Heart right ventricle (tissue), 16 donors: Measurements from ENCODE around the gene AMDHD1. TPM values are rescaled to one million over a fixed set of nuclear protein-coding genes. Genes with fewer than 3 reads are reported as not detected.

Source experiments
- ATAC-seq, 8 donors: fragments of 200-7000 bp; cut with Tn5 transposase; one replicate each; pipeline ENCODE4 v1.9.1; 2020; ENCODE audit warnings: mild to moderate bottlenecking in 8 of 8, moderate library complexity in 8 of 8, moderate number of reproducible peaks in 1 of 8
- DNase-seq, 2 donors: peaks; one replicate each; pipeline ENCODE4 v3.0.0-alpha.2; 2020
- H3K27ac ChIP-seq, 10 donors: fragments of 200-600 bp; sonication (generic) in 2 of 10; one replicate each; pipeline versions ENCODE4 v1.5.0 to v1.8.0; 2020 to 2022; ENCODE audit warnings: mild to moderate bottlenecking in 3 of 10
- H3K27me3 ChIP-seq, 7 donors: fragments of 200-600 bp; one replicate each; pipeline ENCODE4 v1.8.0; 2021 to 2022; ENCODE audit warnings: mild to moderate bottlenecking in 2 of 7
- H3K36me3 ChIP-seq, 9 donors: fragments of 200-600 bp; sonication (generic) in 1 of 9; one replicate each; pipeline versions ENCODE4 v1.5.0 to v1.8.0; 2020 to 2022; ENCODE audit warnings: mild to moderate bottlenecking in 2 of 9
- H3K4me1 ChIP-seq, 9 donors: fragments of 200-600 bp; sonication (generic) in 1 of 9; one replicate each; pipeline versions ENCODE4 v1.5.0 to v1.8.0; 2020 to 2022; ENCODE audit warnings: mild to moderate bottlenecking in 4 of 9
- H3K4me3 ChIP-seq, 10 donors: fragments of 200-600 bp; sonication (generic) in 2 of 10; one replicate each; pipeline versions ENCODE4 v1.5.0 to v1.8.0; 2020 to 2022; ENCODE audit warnings: mild to moderate bottlenecking in 7 of 10, moderate library complexity in 2 of 10
- H3K9me3 ChIP-seq, 11 donors: fragments of 200-600 bp in 10 of 11; sonication (generic) in 2 of 11; one replicate each; pipeline versions ENCODE4 v1.5.0 to v1.8.0; 2013 to 2022; ENCODE audit warnings: mild to moderate bottlenecking in 2 of 11, control low read depth in 1 of 11, moderate library complexity in 1 of 11
- WGBS, 2 donors: extraction: QIAGEN DNeasy Blood & Tissue Kit; methylation state at CpG; one replicate each; pipeline ENCODE4 v1.1.7; 2013; ENCODE audit warnings: inconsistent platforms in 1 of 2; 5-methylcytosine and 5-hydroxymethylcytosine counted together
- intact Hi-C, 10 donors: fragments of 100-400 bp; cut with DNase I; formaldehyde crosslinking; loops; one replicate each; pipeline versions ENCODE4 v1.11.1 to v1.14.2; 2022
- polyA plus RNA-seq, 2 donors: library from polyadenylated mRNA; stranded (reverse); fragments of 200-250 nt; gene quantifications; one replicate each; pipeline ENCODE4 v1.2.3, GENCODE V29; 2013
- total RNA-seq, 10 donors: library from RNA; stranded (reverse); fragmentation: NEBNext Ultra II Directional in 3 of 10; extraction: Animal tissue kit (Norgen Biotek cat#: 25700) in 3 of 10; gene quantifications; one replicate each; pipeline versions ENCODE4 v1.2.1 to v1.2.4, GENCODE V29; 2021 to 2023
- TF ChIP-seq, protein P1 (sequence below), 9 donors: fragments of 200-600 bp; sonication (generic) in 2 of 9; IDR thresholded peaks; one replicate each; pipeline versions ENCODE4 v1.5.0 to v1.8.0; 2021 to 2022; ENCODE audit warnings: antibody characterized with exemption in 9 of 9, mild to moderate bottlenecking in 5 of 9, moderate library complexity in 1 of 9
- donor health status: Arrhythmogenic right ventricular cardiomyopathy.
- donor health status: ischemic (EF 13 %, LVEDD 7.1; RV severe dilation, severe dysfunction).
- donor health status: healthy with polysubstance abuse.
- donor health status: DM: no; HTN: yes; CAD: no.
- donor health status: DM: no; HTN: no; CAD: no.
- donor health status: ischemic (EF 25% LVEDD 6.9; RV normal size, moderate dysfunction).
- donor health status: ischemic (EF 25% LVEDD 5.7; RV mildly dilated, moderate dysfunction).
- donor health status: healthy.
- donor health status: DM: yes; HTN: yes; CAD: no.
- donor health status: Ischemic cardiomyopathy.
- donor health status: ischemic (EF 35%, LVEDD 5.7; RV mildly dilated, moderate dysfunction).
- donor health status: nonischemic (EF 11% LVEDD 7.7; RV severe dilation, severe dysfunction).
- donor health status: DM: yes; HTN: yes; CAD: no.
- donor health status: PGD.
- donor health status: ischemic (EF 29% LVEDD 5.4; RV normal size, mild dysfunction).
- donor health status: nonischemic (EF 23%, LVEDD 6.1; RV moderate dilation, normal function).

AMDHD1 gene
- total and polyA plus RNA-seq, 12 donors, result 0.34 to 0.91 (median 0.67) TPM

DNA sequence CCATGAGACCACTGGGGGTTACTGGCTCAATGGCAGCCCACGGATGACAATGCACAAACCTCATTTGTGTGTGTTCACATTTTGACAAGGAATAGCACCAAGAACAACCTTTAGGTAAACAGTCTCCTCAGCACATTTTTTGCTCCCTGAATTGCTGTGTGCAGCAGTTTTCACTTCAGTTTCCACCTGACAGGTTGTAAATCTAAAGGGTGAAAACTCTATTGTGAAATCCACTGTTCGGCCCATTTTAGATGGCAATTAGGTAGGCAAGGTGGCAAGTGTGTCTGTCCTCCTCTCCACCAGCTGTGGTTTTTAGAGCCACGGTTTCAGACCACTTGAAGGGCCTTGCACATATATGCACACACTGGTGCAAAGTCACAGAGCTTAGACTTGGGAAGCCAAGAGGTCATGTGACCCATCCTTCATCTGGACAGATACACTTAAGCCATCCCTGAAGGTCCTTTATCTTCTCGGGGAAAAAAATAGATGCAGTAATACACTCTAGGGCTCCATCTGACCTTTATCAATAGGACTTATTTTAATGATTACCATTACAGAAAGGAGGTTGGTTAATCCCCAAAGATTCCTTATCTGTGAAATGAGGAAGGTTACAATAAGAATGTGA lies 29.8 kb downstream of the AMDHD1 start:
- no peak for DNase-seq
- Histone ChIP-seq H3K36me3 (peaks cover 0 to 6% (median 0%) of the 10 kb centered on the region in 9 donors), H3K4me1 (no peaks in the 10 kb centered on the region), H3K4me3 (no peak overlapping the region), H3K27me3 (no peaks in the 10 kb centered on the region), H3K27ac (no peak overlapping the region), H3K9me3 (no peaks in the 10 kb centered on the region)
- intact Hi-C loops, result no loop called here
- ATAC-seq, result no peak
- 76 to 81% methylated on average over 4 of the region's 4 CpGs for WGBS, 2 donors
- TF ChIP-seq, protein P1, sequence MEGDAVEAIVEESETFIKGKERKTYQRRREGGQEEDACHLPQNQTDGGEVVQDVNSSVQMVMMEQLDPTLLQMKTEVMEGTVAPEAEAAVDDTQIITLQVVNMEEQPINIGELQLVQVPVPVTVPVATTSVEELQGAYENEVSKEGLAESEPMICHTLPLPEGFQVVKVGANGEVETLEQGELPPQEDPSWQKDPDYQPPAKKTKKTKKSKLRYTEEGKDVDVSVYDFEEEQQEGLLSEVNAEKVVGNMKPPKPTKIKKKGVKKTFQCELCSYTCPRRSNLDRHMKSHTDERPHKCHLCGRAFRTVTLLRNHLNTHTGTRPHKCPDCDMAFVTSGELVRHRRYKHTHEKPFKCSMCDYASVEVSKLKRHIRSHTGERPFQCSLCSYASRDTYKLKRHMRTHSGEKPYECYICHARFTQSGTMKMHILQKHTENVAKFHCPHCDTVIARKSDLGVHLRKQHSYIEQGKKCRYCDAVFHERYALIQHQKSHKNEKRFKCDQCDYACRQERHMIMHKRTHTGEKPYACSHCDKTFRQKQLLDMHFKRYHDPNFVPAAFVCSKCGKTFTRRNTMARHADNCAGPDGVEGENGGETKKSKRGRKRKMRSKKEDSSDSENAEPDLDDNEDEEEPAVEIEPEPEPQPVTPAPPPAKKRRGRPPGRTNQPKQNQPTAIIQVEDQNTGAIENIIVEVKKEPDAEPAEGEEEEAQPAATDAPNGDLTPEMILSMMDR (IDR thresholded peaks at IDR 0.05), result no peak

DNA sequence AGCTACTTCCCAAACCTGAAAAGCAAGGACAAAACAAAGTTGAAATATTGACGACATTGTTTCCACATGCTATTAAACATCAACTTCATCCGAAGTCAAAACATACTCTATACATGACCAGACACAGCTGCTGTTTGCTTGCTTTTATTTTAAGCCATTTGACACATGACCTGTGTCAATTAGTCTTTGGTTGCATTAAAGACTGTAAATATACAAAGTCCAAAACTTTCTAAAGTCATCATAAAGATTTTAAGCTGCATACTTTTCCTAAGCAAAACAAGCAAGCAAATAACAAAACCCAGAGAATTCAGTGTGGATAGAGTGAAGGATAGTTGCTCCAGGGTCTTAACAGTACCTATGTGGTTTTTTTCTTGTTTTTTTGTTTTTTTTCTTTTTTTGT lies 31.2 kb downstream of the AMDHD1 start:
- WGBS, 2 donors, result 89 to 92% methylated on average over 2 of the region's 2 CpGs
- H3K27ac ChIP-seq, result no peak overlapping the region
- H3K27me3 ChIP-seq, result no peaks in the 10 kb centered on the region
- H3K36me3 ChIP-seq, result peaks cover 0 to 6% (median 0%) of the 10 kb centered on the region in 9 donors
- intact Hi-C loops, result no loop called here
- TF ChIP-seq, protein P1 (IDR thresholded peaks at IDR 0.05), result no peak
- no peak overlapping the region for H3K4me3 ChIP-seq
- H3K9me3 ChIP-seq, result no peaks in the 10 kb centered on the region
- no peak for ATAC-seq
- H3K4me1 ChIP-seq, result no peaks in the 10 kb centered on the region
- no peak for DNase-seq

DNA sequence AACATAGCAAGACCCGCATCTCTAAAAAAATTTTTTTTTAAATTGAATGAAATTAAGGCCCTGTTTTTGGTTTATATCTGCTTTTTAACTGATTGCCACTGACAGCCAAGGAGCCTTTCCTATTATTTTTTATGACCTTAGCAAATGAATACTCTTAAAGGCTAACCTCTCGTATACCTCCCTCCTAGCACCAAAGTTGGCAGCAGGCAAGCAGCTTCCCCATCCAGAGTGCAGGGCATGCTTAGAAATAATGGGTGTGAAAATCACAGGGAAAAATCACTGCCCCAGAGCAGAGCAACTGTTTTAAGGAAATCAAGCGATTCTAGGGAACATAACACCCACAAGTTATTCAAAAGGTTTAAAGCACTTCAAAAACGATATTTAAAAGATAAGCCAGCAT lies 32.4 kb downstream of the AMDHD1 start:
- Histone ChIP-seq H3K9me3 (no peaks in the 10 kb centered on the region), H3K4me3 (no peak overlapping the region), H3K36me3 (peaks cover 0 to 6% (median 0%) of the 10 kb centered on the region in 9 donors), H3K4me1 (no peaks in the 10 kb centered on the region), H3K27ac (no peak overlapping the region), H3K27me3 (no peaks in the 10 kb centered on the region)
- TF ChIP-seq, protein P1 (IDR thresholded peaks at IDR 0.05), result no peak
- no peak for ATAC-seq
- no peak for DNase-seq
- WGBS, 2 donors, result 89 to 95% methylated on average over 4 of the region's 4 CpGs
- intact Hi-C loops, result no loop called here

DNA sequence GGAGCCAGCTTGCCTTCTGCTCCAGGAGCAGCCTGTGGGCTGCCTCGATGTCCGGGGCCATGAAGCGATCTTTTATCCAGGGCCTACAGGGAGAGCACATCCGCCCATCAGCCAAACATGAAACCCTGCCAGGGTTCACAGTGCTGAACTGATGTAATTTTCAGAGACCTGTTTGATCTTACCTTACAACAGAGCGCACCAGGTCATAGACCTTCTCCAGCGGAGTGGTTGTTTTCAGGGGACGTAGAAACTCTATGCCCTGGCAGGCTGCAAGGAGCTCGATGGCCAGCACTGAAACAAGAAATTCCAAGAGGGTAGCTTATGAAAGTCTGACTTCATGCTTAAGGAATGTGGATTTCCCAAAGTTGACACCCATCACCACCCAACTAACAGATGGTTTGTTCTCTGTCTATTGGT lies 33.3 kb downstream of the AMDHD1 start:
- WGBS, 2 donors, result 88 to 94% methylated on average over 8 of the region's 8 CpGs
- Histone ChIP-seq H3K4me3 (no peak overlapping the region), H3K9me3 (no peaks in the 10 kb centered on the region), H3K27me3 (no peaks in the 10 kb centered on the region), H3K27ac (no peak overlapping the region), H3K36me3 (peaks cover 0 to 6% (median 0%) of the 10 kb centered on the region in 9 donors), H3K4me1 (no peaks in the 10 kb centered on the region)
- TF ChIP-seq, protein P1 (IDR thresholded peaks at IDR 0.05), result no peak
- DNase-seq (no peak), ATAC-seq (no peak)
- intact Hi-C loops, result no loop called here
